ENCODE results near the gene DCTN2.

The DCTN2 gene

DNA sequence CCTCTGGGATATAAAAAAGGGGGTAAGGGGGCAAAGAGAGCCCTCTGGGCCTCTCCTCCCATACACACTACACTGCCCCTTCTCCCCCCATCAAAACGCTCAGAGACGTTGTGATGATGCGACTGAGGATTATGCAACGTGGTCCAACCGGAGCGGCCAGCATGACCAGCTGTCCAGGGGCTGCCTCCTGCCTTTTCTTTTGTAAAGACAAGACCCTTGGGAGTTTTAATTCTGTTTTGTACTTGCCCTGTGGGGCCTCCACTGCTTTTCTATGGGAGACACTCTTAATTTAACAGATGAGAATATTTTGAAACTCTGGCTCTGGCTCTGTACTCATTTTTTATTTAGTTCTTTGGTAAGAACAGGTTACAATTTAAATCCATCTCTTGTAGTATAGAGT, 17.2 kb downstream of the DCTN2 start:
- H3K27ac ChIP-seq = no peak overlapping the region
- no peak for TF ChIP-seq ZFX (IDR thresholded peaks at IDR 0.05)
- TF ChIP-seq, protein P1, sequence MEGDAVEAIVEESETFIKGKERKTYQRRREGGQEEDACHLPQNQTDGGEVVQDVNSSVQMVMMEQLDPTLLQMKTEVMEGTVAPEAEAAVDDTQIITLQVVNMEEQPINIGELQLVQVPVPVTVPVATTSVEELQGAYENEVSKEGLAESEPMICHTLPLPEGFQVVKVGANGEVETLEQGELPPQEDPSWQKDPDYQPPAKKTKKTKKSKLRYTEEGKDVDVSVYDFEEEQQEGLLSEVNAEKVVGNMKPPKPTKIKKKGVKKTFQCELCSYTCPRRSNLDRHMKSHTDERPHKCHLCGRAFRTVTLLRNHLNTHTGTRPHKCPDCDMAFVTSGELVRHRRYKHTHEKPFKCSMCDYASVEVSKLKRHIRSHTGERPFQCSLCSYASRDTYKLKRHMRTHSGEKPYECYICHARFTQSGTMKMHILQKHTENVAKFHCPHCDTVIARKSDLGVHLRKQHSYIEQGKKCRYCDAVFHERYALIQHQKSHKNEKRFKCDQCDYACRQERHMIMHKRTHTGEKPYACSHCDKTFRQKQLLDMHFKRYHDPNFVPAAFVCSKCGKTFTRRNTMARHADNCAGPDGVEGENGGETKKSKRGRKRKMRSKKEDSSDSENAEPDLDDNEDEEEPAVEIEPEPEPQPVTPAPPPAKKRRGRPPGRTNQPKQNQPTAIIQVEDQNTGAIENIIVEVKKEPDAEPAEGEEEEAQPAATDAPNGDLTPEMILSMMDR (conservative IDR thresholded peaks at IDR 0.05) = no peak

DNA sequence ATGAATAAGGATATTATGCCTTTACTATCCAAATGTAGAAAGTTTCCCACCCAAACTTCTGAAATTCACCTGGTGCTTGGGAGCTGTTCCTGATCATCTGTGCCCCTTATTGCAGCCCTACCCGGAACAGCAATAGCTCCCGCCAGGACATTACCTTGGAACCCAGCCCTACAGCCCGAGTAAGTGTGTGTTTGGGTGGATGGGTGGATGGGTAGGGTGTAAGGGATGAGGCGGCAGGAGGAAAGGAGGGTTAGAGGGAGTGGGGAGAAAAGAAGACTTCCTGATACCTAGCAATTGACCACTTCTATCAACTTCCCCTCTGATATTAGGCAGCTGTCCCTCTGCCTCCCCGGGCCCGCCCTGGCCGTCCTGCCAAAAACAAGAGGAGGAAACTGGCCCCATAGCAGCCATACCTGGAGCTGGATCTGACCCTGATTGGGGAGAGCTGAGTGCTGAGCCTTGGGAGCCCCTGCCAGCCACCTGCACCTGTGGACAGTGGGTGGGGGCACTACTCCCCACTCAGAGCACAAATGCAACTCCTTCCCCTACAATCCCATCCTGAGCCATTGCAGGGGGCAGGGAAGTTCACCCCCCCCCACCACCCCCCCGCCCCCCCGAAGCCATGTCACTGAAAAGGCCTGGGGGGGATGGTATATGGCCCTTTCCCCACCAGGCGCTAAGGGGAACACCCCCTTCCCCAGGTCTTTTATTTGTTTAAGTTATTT, 18.0 kb downstream of the DCTN2 start:
- no peak for TF ChIP-seq ZFX (IDR thresholded peaks at IDR 0.05)
- TF ChIP-seq, protein P1 (conservative IDR thresholded peaks at IDR 0.05) = no peak
- H3K27ac ChIP-seq = no peak overlapping the region

DNA sequence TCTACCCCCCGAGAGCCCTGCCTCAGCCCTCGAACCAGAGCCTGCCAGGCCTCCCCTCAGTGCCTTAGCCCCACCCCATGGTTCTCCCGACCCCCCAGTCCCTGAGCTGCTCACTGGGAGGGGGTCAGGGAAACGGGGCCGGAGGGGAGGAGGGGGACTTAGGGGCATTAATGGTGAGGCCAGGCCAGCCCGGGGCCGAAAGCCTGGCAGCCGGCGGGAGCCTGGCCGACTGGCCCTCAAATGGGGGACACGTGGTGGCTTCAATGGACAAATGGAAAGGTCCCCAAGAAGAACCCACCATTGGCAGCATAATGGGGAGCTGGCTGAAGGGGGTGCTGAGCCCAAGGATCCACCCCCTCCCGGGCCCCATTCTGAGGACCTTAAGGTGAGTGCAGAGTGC, 18.8 kb downstream of the DCTN2 start:
- TF ChIP-seq ZFX (IDR thresholded peaks at IDR 0.05) = no peak
- TF ChIP-seq, protein P1 (conservative IDR thresholded peaks at IDR 0.05) = no peak
- H3K27ac ChIP-seq = no peak overlapping the region

DNA sequence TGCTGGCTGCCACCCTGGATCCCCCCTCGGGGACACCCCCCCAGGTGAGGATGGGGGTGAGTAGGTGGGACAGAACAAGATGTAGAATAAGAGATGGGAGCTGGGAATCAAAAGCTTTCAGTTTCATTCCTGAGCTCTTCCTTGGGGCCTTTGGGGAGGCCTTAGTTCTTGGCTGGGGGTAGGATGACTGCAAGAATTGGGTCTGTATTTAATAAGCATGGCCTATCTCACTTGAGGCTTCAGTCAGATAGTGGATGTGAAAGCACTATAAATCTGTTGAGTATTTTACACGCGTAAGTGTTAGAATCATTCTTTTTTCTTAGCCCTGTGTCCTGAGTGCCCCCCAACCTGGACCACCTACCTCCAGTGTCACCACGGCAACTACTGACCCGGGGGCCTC, 19.8 kb downstream of the DCTN2 start:
- H3K27ac ChIP-seq = no peak overlapping the region

DNA sequence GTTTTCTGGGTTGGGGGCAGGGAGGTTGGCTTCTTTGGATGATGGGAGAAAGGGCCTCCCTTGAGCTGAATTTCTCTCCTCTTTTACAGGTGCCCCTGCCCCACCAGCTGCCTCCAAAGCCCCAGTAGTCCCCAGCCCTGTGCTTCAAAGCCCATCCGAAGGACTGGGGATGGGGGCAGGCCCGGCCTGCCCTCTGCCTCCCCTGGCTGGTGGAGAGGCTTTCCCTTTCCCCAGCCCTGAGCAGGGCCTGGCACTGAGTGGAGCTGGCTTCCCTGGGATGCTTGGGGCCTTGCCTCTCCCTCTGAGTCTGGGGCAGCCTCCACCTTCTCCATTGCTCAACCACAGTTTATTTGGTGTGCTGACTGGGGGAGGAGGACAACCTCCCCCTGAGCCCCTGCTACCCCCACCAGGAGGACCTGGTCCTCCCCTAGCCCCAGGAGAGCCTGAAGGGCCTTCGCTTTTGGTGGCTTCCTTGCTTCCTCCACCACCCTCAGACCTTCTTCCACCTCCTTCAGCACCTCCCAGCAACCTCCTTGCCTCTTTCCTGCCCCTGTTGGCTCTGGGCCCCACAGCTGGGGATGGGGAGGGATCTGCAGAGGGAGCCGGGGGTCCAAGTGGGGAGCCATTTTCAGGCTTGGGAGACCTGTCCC, 20.4 kb downstream of the DCTN2 start:
- no peak overlapping the region for H3K27ac ChIP-seq
- TF ChIP-seq, protein P1 (conservative IDR thresholded peaks at IDR 0.05) = no peak
- no peak for TF ChIP-seq ZFX (IDR thresholded peaks at IDR 0.05)

More for the DNA sequence above, 19.8 kb downstream of the DCTN2 start:
- TF ChIP-seq ZFX (IDR thresholded peaks at IDR 0.05) = no peak
- TF ChIP-seq, protein P1 (conservative IDR thresholded peaks at IDR 0.05) = no peak

DNA sequence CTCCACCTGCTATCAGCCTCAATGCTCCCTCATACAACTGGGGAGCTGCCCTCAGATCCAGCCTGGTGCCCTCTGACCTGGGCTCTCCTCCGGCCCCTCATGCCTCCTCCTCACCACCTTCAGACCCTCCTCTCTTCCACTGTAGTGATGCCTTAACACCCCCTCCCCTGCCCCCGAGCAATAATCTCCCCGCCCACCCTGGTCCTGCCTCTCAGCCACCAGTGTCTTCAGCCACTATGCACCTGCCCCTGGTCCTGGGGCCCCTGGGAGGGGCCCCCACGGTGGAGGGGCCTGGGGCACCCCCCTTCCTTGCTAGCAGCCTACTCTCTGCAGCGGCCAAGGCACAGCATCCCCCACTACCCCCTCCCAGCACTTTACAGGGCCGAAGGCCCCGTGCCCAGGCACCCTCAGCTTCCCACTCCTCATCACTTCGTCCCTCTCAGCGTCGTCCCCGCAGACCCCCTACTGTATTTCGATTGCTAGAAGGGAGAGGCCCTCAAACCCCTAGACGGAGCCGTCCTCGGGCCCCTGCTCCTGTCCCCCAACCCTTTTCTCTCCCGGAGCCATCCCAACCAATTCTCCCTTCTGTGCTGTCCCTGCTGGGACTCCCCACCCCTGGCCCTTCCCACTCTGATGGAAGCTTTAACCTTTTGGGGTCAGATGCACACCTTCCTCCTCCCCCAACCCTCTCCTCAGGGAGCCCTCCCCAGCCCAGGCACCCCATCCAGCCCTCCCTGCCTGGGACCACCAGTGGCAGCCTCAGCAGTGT, 21.2 kb downstream of the DCTN2 start:
- TF ChIP-seq, protein P1 (conservative IDR thresholded peaks at IDR 0.05) = no peak
- TF ChIP-seq ZFX (IDR thresholded peaks at IDR 0.05) = no peak
- H3K27ac ChIP-seq = no peak overlapping the region
